GM12892 (cell line): ENCODE measurements around the gene SPRR1A.

Experiments used
- POLR2A ChIP-seq: IDR thresholded peaks from 2 replicates; pipeline ENCODE4 v1.6.1; 2011; ENCODE audit warnings: low read depth, low read length, control low read depth
- POLR2AphosphoS5 ChIP-seq: IDR thresholded peaks from 2 replicates; pipeline ENCODE4 v1.6.1; 2011; ENCODE audit warnings: low read depth, low read length, control low read depth

DNA sequence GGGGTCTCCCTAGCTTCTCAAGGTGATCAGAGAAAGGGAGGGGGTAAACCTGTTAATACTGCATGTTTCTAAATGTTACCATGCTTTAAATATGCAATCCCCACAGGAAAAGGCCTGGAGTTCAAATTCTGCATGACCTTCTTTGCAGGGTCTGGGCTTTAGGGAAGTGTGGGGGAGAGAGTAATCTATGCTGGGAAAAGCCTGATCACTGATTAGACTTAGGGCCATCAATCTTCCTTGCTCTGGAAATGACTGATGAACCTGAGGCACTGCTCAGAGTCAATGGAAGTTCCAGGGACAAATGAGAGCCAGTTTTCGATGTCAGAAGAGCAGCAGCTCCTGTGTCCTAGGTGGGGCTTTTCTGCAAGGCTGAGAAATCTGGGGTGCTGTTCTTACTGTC is 3.2 kb upstream of the SPRR1A start:
- TF ChIP-seq POLR2A (no peak), POLR2AphosphoS5 (no peak)
